Measurements from ENCODE around the gene MAST4.
A peak's percentile ranks its signal among the peaks of the same experiment; 100 is the strongest.

Gene MAST4

GRCh38 chr5:67014957-67015400 lies 418.8 kb downstream of the MAST4 start:
- no peak for TF ChIP-seq CTCF (IDR thresholded peaks at IDR 0.05; ENCODE audit: low read depth, low read length, missing control alignments)
- DNase-seq, result no peak
- H3K4me3 ChIP-seq (ENCODE audit: low read depth, low read length), result no peak overlapping the region
- no peaks in the 10 kb centered on the region for H3K27me3 ChIP-seq (replicated peaks)
- H3K36me3 ChIP-seq (replicated peaks), result no peaks in the 10 kb centered on the region
- in situ Hi-C loops (cut with HindIII; ENCODE audit: low pct_ligation_motif_present, low sequenced_read_pairs), result no loop called here
- peak overlapping the region; percentile 54 for H3K27ac ChIP-seq

GRCh38 chr5:67015541-67016191 lies 419.5 kb downstream of the MAST4 start:
- TF ChIP-seq CTCF (IDR thresholded peaks at IDR 0.05; ENCODE audit: low read depth, low read length, missing control alignments), result no peak
- DNase-seq, result peak; percentile 37
- no peaks in the 10 kb centered on the region for H3K27me3 ChIP-seq (replicated peaks)
- no peak overlapping the region for H3K4me3 ChIP-seq (ENCODE audit: low read depth, low read length)
- in situ Hi-C loops (cut with HindIII; ENCODE audit: low pct_ligation_motif_present, low sequenced_read_pairs), result no loop called here
- H3K27ac ChIP-seq, result peak overlapping the region; percentile 54
- H3K36me3 ChIP-seq (replicated peaks), result no peaks in the 10 kb centered on the region

GRCh38 chr5:67019065-67019845 lies 423.1 kb downstream of the MAST4 start:
- Histone ChIP-seq H3K27me3 (replicated peaks) (no peaks in the 10 kb centered on the region), H3K4me3 (ENCODE audit: low read depth, low read length) (no peak overlapping the region), H3K27ac (no peak overlapping the region), H3K36me3 (replicated peaks) (no peaks in the 10 kb centered on the region)
- DNase-seq, result no peak
- in situ Hi-C loops (cut with HindIII; ENCODE audit: low pct_ligation_motif_present, low sequenced_read_pairs), result no loop called here
- TF ChIP-seq CTCF (IDR thresholded peaks at IDR 0.05; ENCODE audit: low read depth, low read length, missing control alignments), result no peak

- H3K27me3 ChIP-seq (replicated peaks), result no peaks in the 10 kb centered on the region
- in situ Hi-C loops (cut with HindIII; ENCODE audit: low pct_ligation_motif_present, low sequenced_read_pairs), result no loop called here
- TF ChIP-seq CTCF (IDR thresholded peaks at IDR 0.05; ENCODE audit: low read depth, low read length, missing control alignments), result no peak
These were observed 424.0 kb downstream of the MAST4 start for GRCh38 chr5:67020096-67020615.

GRCh38 chr5:67021031-67021430 lies 424.8 kb downstream of the MAST4 start:
- Histone ChIP-seq H3K36me3 (replicated peaks) (no peaks in the 10 kb centered on the region), H3K4me3 (ENCODE audit: low read depth, low read length) (no peak overlapping the region), H3K27me3 (replicated peaks) (no peaks in the 10 kb centered on the region), H3K27ac (no peak overlapping the region)
- in situ Hi-C loops (cut with HindIII; ENCODE audit: low pct_ligation_motif_present, low sequenced_read_pairs), result no loop called here
- no peak for DNase-seq
- TF ChIP-seq CTCF (IDR thresholded peaks at IDR 0.05; ENCODE audit: low read depth, low read length, missing control alignments), result no peak

More at GRCh38 chr5:67020096-67020615, 424.0 kb downstream of the MAST4 start:
- no peaks in the 10 kb centered on the region for H3K36me3 ChIP-seq (replicated peaks)
- no peak for DNase-seq
- H3K4me3 ChIP-seq (ENCODE audit: low read depth, low read length), result no peak overlapping the region
- H3K27ac ChIP-seq, result no peak overlapping the region

Data from brain microvascular endothelial cell (primary cell).